Measurements from ENCODE around the gene IFI27. TPM values are rescaled to one million over a fixed set of nuclear protein-coding genes. Genes with fewer than 3 reads are reported as not detected.

The IFI27 gene
- total RNA-seq, 1 donor: 0.84 TPM

GRCh38 chr14:94093418-94093817, 17.1 kb upstream of the IFI27 start:
- Histone ChIP-seq H3K9me3 (ENCODE audit: low read depth, low read length) (no peaks in the 10 kb centered on the region), H3K4me3 (ENCODE audit: low read length) (no peak overlapping the region), H3K4me1 (ENCODE audit: insufficient read depth, low read length) (no peaks in the 10 kb centered on the region), H3K27me3 (ENCODE audit: insufficient read depth, low read length) (no peaks in the 10 kb centered on the region)

GRCh38 chr14:94097091-94097490, 13.4 kb upstream of the IFI27 start:
- no peaks in the 10 kb centered on the region for H3K4me1 ChIP-seq (ENCODE audit: insufficient read depth, low read length)
- no peaks in the 10 kb centered on the region for H3K9me3 ChIP-seq (ENCODE audit: low read depth, low read length)
- no peaks in the 10 kb centered on the region for H3K27me3 ChIP-seq (ENCODE audit: insufficient read depth, low read length)
- H3K4me3 ChIP-seq (ENCODE audit: low read length): no peak overlapping the region

GRCh38 chr14:94098326-94098992, 12.1 kb upstream of the IFI27 start:
- H3K4me1 ChIP-seq (ENCODE audit: insufficient read depth, low read length): no peaks in the 10 kb centered on the region
- no peak overlapping the region for H3K4me3 ChIP-seq (ENCODE audit: low read length)
- no peaks in the 10 kb centered on the region for H3K27me3 ChIP-seq (ENCODE audit: insufficient read depth, low read length)
- H3K9me3 ChIP-seq (ENCODE audit: low read depth, low read length): no peaks in the 10 kb centered on the region

GRCh38 chr14:94099006-94099405, 11.5 kb upstream of the IFI27 start:
- Histone ChIP-seq H3K4me3 (ENCODE audit: low read length) (no peak overlapping the region), H3K27me3 (ENCODE audit: insufficient read depth, low read length) (no peaks in the 10 kb centered on the region), H3K4me1 (ENCODE audit: insufficient read depth, low read length) (no peaks in the 10 kb centered on the region), H3K9me3 (ENCODE audit: low read depth, low read length) (no peaks in the 10 kb centered on the region)

- Histone ChIP-seq H3K9me3 (ENCODE audit: low read depth, low read length) (no peaks in the 10 kb centered on the region), H3K27me3 (ENCODE audit: insufficient read depth, low read length) (no peaks in the 10 kb centered on the region), H3K4me1 (ENCODE audit: insufficient read depth, low read length) (no peaks in the 10 kb centered on the region), H3K4me3 (ENCODE audit: low read length) (no peak overlapping the region)
Measured at GRCh38 chr14:94100847-94101246, 9.7 kb upstream of the IFI27 start.

GRCh38 chr14:94101748-94102147, 8.8 kb upstream of the IFI27 start:
- H3K4me3 ChIP-seq (ENCODE audit: low read length): no peak overlapping the region

GRCh38 chr14:94102768-94103482, 7.6 kb upstream of the IFI27 start:
- Histone ChIP-seq H3K9me3 (ENCODE audit: low read depth, low read length) (no peaks in the 10 kb centered on the region), H3K27me3 (ENCODE audit: insufficient read depth, low read length) (no peaks in the 10 kb centered on the region), H3K4me1 (ENCODE audit: insufficient read depth, low read length) (no peaks in the 10 kb centered on the region), H3K4me3 (ENCODE audit: low read length) (no peak overlapping the region)

More at GRCh38 chr14:94101748-94102147, 8.8 kb upstream of the IFI27 start:
- no peaks in the 10 kb centered on the region for H3K9me3 ChIP-seq (ENCODE audit: low read depth, low read length)
- H3K4me1 ChIP-seq (ENCODE audit: insufficient read depth, low read length): no peaks in the 10 kb centered on the region
- no peaks in the 10 kb centered on the region for H3K27me3 ChIP-seq (ENCODE audit: insufficient read depth, low read length)

GRCh38 chr14:94103554-94104150, 6.9 kb upstream of the IFI27 start:
- no peaks in the 10 kb centered on the region for H3K27me3 ChIP-seq (ENCODE audit: insufficient read depth, low read length)
- no peak overlapping the region for H3K4me3 ChIP-seq (ENCODE audit: low read length)
- no peaks in the 10 kb centered on the region for H3K4me1 ChIP-seq (ENCODE audit: insufficient read depth, low read length)
- H3K9me3 ChIP-seq (ENCODE audit: low read depth, low read length): no peaks in the 10 kb centered on the region

GRCh38 chr14:94104731-94105130, 5.8 kb upstream of the IFI27 start:
- H3K4me1 ChIP-seq (ENCODE audit: insufficient read depth, low read length): no peaks in the 10 kb centered on the region
- H3K27me3 ChIP-seq (ENCODE audit: insufficient read depth, low read length): no peaks in the 10 kb centered on the region
- no peak overlapping the region for H3K4me3 ChIP-seq (ENCODE audit: low read length)
- no peaks in the 10 kb centered on the region for H3K9me3 ChIP-seq (ENCODE audit: low read depth, low read length)

GRCh38 chr14:94109915-94110250, 653 bp upstream of the IFI27 start:
- Histone ChIP-seq H3K27me3 (ENCODE audit: insufficient read depth, low read length) (no peaks in the 10 kb centered on the region), H3K4me3 (ENCODE audit: low read length) (no peak overlapping the region), H3K9me3 (ENCODE audit: low read depth, low read length) (no peaks in the 10 kb centered on the region), H3K4me1 (ENCODE audit: insufficient read depth, low read length) (no peaks in the 10 kb centered on the region)

- H3K4me3 ChIP-seq (ENCODE audit: low read length): no peak overlapping the region
- H3K4me1 ChIP-seq (ENCODE audit: insufficient read depth, low read length): no peaks in the 10 kb centered on the region
- H3K9me3 ChIP-seq (ENCODE audit: low read depth, low read length): no peaks in the 10 kb centered on the region
Measured at GRCh38 chr14:94111276-94112095, 950 bp downstream of the IFI27 start.

GRCh38 chr14:94112513-94113063, 2.1 kb downstream of the IFI27 start:
- no peaks in the 10 kb centered on the region for H3K9me3 ChIP-seq (ENCODE audit: low read depth, low read length)
- H3K27me3 ChIP-seq (ENCODE audit: insufficient read depth, low read length): no peaks in the 10 kb centered on the region
- no peaks in the 10 kb centered on the region for H3K4me1 ChIP-seq (ENCODE audit: insufficient read depth, low read length)
- no peak overlapping the region for H3K4me3 ChIP-seq (ENCODE audit: low read length)

More at GRCh38 chr14:94111276-94112095, 950 bp downstream of the IFI27 start:
- no peaks in the 10 kb centered on the region for H3K27me3 ChIP-seq (ENCODE audit: insufficient read depth, low read length)

GRCh38 chr14:94113073-94113472, 2.5 kb downstream of the IFI27 start:
- no peaks in the 10 kb centered on the region for H3K4me1 ChIP-seq (ENCODE audit: insufficient read depth, low read length)
- H3K4me3 ChIP-seq (ENCODE audit: low read length): no peak overlapping the region
- H3K27me3 ChIP-seq (ENCODE audit: insufficient read depth, low read length): no peaks in the 10 kb centered on the region
- H3K9me3 ChIP-seq (ENCODE audit: low read depth, low read length): no peaks in the 10 kb centered on the region

- no peaks in the 10 kb centered on the region for H3K27me3 ChIP-seq (ENCODE audit: insufficient read depth, low read length)
- H3K4me1 ChIP-seq (ENCODE audit: insufficient read depth, low read length): no peaks in the 10 kb centered on the region
- H3K4me3 ChIP-seq (ENCODE audit: low read length): no peak overlapping the region
- no peaks in the 10 kb centered on the region for H3K9me3 ChIP-seq (ENCODE audit: low read depth, low read length)
Measured at GRCh38 chr14:94113490-94113889, 3.0 kb downstream of the IFI27 start.
